H9 (cell line): ENCODE measurements around the gene COPS8. TPM values are rescaled to one million over a fixed set of nuclear protein-coding genes. Genes with fewer than 3 reads are reported as not detected.

Experiments
- DNase-seq: peaks from one replicate; pipeline ENCODE4 v3.0.0-alpha.2; 2017
- H2AFZ ChIP-seq: one replicate; pipeline ENCODE4 v1.6.1; 2013; ENCODE audit warnings: mild to moderate bottlenecking, low read length, control low read depth, moderate library complexity
- H2AK5ac ChIP-seq: 2 replicates; pipeline ENCODE4 v1.6.1; 2013; ENCODE audit warnings: low read length, control low read depth, mixed read lengths; ENCODE audit not compliant: insufficient read length
- H2BK120ac ChIP-seq: one replicate; pipeline ENCODE4 v1.6.1; 2013; ENCODE audit warnings: low read depth, mild to moderate bottlenecking, low read length, control low read depth, inconsistent platforms; ENCODE audit not compliant: poor library complexity, severe bottlenecking
- H2BK12ac ChIP-seq: 2 replicates; pipeline ENCODE4 v1.6.1; 2013; ENCODE audit warnings: low read length, control low read depth, mixed read lengths, low read depth; ENCODE audit not compliant: insufficient read length
- H2BK15ac ChIP-seq: 2 replicates; pipeline ENCODE4 v1.6.1; 2013; ENCODE audit warnings: low read depth, low read length, control low read depth
- H2BK20ac ChIP-seq: one replicate; pipeline ENCODE4 v1.6.1; 2013; ENCODE audit warnings: low read depth, mild to moderate bottlenecking, low read length, control low read depth, inconsistent platforms; ENCODE audit not compliant: poor library complexity, severe bottlenecking
- H2BK5ac ChIP-seq: 2 replicates; pipeline ENCODE4 v1.6.1; 2013; ENCODE audit warnings: low read length, control low read depth, mixed read lengths; ENCODE audit not compliant: insufficient read length
- H3K14ac ChIP-seq: 2 replicates; pipeline ENCODE4 v1.6.1; 2013; ENCODE audit warnings: low read length, control low read depth; ENCODE audit not compliant: insufficient read depth
- H3K18ac ChIP-seq: 2 replicates; pipeline ENCODE4 v1.6.1; 2013; ENCODE audit warnings: low read depth, mild to moderate bottlenecking, mixed read lengths, low read length, control low read depth; ENCODE audit not compliant: insufficient read length
- H3K23ac ChIP-seq: 2 replicates; pipeline ENCODE4 v1.6.1; 2013; ENCODE audit warnings: low read length, control low read depth, mixed read lengths, low read depth; ENCODE audit not compliant: insufficient read length
- H3K23me2 ChIP-seq: 2 replicates; pipeline ENCODE4 v1.6.1; 2013; ENCODE audit warnings: low read depth, mild to moderate bottlenecking, mixed read lengths, low read length, control low read depth; ENCODE audit not compliant: insufficient read length, poor library complexity, severe bottlenecking
- H3K27ac ChIP-seq: 2 replicates; pipeline ENCODE4 v1.5.1; 2013; ENCODE audit warnings: low read length, control low read depth, mixed read lengths, low read depth; ENCODE audit not compliant: insufficient read length
- H3K27me3 ChIP-seq: 2 replicates; pipeline ENCODE4 v1.6.1; 2013; ENCODE audit warnings: low read length, control low read depth, inconsistent platforms; ENCODE audit not compliant: insufficient read depth
- H3K4ac ChIP-seq: 2 replicates; pipeline ENCODE4 v1.6.1; 2013; ENCODE audit warnings: low read depth, mild to moderate bottlenecking, control low read depth, inconsistent platforms, low read length, moderate library complexity
- H3K4me1 ChIP-seq: 2 replicates; pipeline ENCODE4 v1.6.1; 2013; ENCODE audit warnings: low read length, control low read depth, inconsistent platforms; ENCODE audit not compliant: insufficient read depth
- H3K4me2 ChIP-seq: 2 replicates; pipeline ENCODE4 v1.6.1; 2013; ENCODE audit warnings: low read length, control low read depth, mixed read lengths; ENCODE audit not compliant: insufficient read length, insufficient read depth
- H3K56ac ChIP-seq: 2 replicates; pipeline ENCODE4 v1.6.1; 2013; ENCODE audit warnings: low read depth, mild to moderate bottlenecking, mixed read lengths, low read length, control low read depth; ENCODE audit not compliant: insufficient read length
- H3K79me1 ChIP-seq: 2 replicates; pipeline ENCODE4 v1.6.1; 2013; ENCODE audit warnings: low read depth, mild to moderate bottlenecking, moderate library complexity, low read length, control low read depth, inconsistent platforms; ENCODE audit not compliant: insufficient read depth, poor library complexity, severe bottlenecking
- H3K79me2 ChIP-seq: 2 replicates; pipeline ENCODE4 v1.6.1; 2013; ENCODE audit warnings: low read length, control low read depth, inconsistent platforms; ENCODE audit not compliant: insufficient read depth
- H3K9ac ChIP-seq: 2 replicates; pipeline ENCODE4 v1.6.1; 2013; ENCODE audit warnings: low read length, control low read depth, mixed read lengths; ENCODE audit not compliant: insufficient read length; ENCODE audit errors: extremely low read depth
- H3K9me3 ChIP-seq: one replicate; pipeline ENCODE4 v1.6.1; 2013; ENCODE audit warnings: low read depth, low read length, inconsistent platforms; ENCODE audit not compliant: control insufficient read depth
- H3T11ph ChIP-seq: one replicate; pipeline ENCODE4 v1.6.1; 2013; ENCODE audit warnings: mild to moderate bottlenecking, low read length, control low read depth, inconsistent platforms
- H4K20me1 ChIP-seq: one replicate; pipeline ENCODE4 v1.6.1; 2013; ENCODE audit not compliant: control insufficient read depth, insufficient read length, insufficient read depth
- H4K5ac ChIP-seq: 2 replicates; pipeline ENCODE4 v1.6.1; 2013; ENCODE audit warnings: low read depth, mild to moderate bottlenecking, mixed read lengths, low read length, control low read depth; ENCODE audit not compliant: insufficient read length
- H4K8ac ChIP-seq: replicated peaks from 2 replicates; pipeline ENCODE4 v1.6.1; 2013; ENCODE audit warnings: low read length, control low read depth, mixed read lengths, low read depth; ENCODE audit not compliant: insufficient read length
- H4K91ac ChIP-seq: 2 replicates; pipeline ENCODE4 v1.6.1; 2013; ENCODE audit warnings: low read depth, mild to moderate bottlenecking, moderate library complexity, mixed read lengths, low read length, control low read depth; ENCODE audit not compliant: insufficient read length
- H3K27ac Mint-ChIP-seq, 3 experiments: 2 replicates in 2 of 3; 3 replicates in 1 of 3; pipeline ENCODE4 v1.8.0; 2020 to 2021; ENCODE audit warnings: mixed read lengths in 3 of 3, mild to moderate bottlenecking in 1 of 3, moderate library complexity in 1 of 3
- H3K27me3 Mint-ChIP-seq: 2 replicates; pipeline ENCODE4 v1.8.0; 2021; ENCODE audit warnings: low read depth, mild to moderate bottlenecking, moderate library complexity, mixed read lengths
- H3K36me3 Mint-ChIP-seq, 3 experiments: 2 replicates in 2 of 3; 3 replicates in 1 of 3; pipeline ENCODE4 v1.8.0; 2020 to 2021; ENCODE audit warnings: low read depth in 3 of 3, mixed read lengths in 3 of 3; ENCODE audit not compliant: insufficient read depth in 1 of 3
- H3K4me1 Mint-ChIP-seq, 2 experiments: 2 replicates each; pipeline ENCODE4 v1.8.0; 2020; ENCODE audit warnings: mixed read lengths in 2 of 2
- H3K4me3 Mint-ChIP-seq, 2 experiments: 2 replicates in 1 of 2; 3 replicates in 1 of 2; pipeline ENCODE4 v1.8.0; 2020 to 2021; ENCODE audit warnings: mild to moderate bottlenecking in 2 of 2, mixed read lengths in 2 of 2, moderate library complexity in 1 of 2
- H3K9me3 Mint-ChIP-seq, 2 experiments: 2 replicates in 1 of 2; 3 replicates in 1 of 2; pipeline ENCODE4 v1.8.0; 2020; ENCODE audit warnings: mild to moderate bottlenecking in 2 of 2, mixed read lengths in 2 of 2, moderate library complexity in 1 of 2
- WGBS: extraction: QIAGEN DNeasy Blood & Tissue Kit; methylation state at CpG from one replicate; pipeline ENCODE4 v1.1.7; 2013; ENCODE audit warnings: missing lambda C conversion rate, low lambda C conversion rate, mixed read lengths; ENCODE audit not compliant: insufficient read length; ENCODE audit errors: extremely low coverage; 5-methylcytosine and 5-hydroxymethylcytosine counted together
- total RNA-seq: library from RNA; stranded (reverse); gene quantifications from 2 replicates; pipeline ENCODE4 v1.2.1, GENCODE V29; 2021
- TF ChIP-seq, protein P1 (sequence below): fragments of 200-600 bp; sonication (generic); conservative IDR thresholded peaks from 3 replicates; pipeline ENCODE4 v1.8.0; 2021; ENCODE audit warnings: antibody characterized with exemption, mild to moderate bottlenecking

COPS8 gene
- total RNA-seq, 1 experiment from 2014 or later = 65.2 TPM

DNA sequence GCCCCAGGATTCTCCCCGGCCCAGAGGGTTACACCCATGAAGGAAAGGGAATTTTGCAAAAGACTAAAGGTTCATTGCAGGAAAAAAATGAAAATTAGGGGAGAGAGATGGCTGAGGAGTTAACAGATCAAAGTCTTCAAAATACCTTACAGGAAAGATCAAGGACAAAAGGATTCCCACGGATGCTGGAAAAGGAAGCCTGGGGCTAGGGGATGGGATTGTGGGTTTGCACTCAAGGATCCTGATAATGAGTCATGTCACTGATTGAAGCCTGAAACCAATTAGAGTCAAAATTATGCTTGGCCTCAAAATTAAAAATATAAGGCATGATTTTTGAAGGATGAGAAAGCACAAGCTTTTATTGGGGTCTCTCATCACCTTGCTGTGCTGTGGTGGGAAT lies 32.6 kb upstream of the COPS8 start:
- H3K27me3 Mint-ChIP-seq = peaks cover 2% of the 10 kb centered on the region; the same call in 1 of the 2 replicates
- Histone ChIP-seq H3K14ac (no peak overlapping the region), H4K8ac (no peak overlapping the region), H3K18ac (no peak overlapping the region), H3K23me2 (no peaks in the 10 kb centered on the region), H2BK15ac (no peak overlapping the region), H3K79me2 (no peaks in the 10 kb centered on the region), H3K56ac (no peak overlapping the region), H3K79me1 (no peaks in the 10 kb centered on the region), H4K91ac (no peak overlapping the region), H2AK5ac (no peak overlapping the region), H3T11ph (no peak overlapping the region), H3K9ac (no peak overlapping the region), H3K27ac (no peak overlapping the region), H4K20me1 (no peaks in the 10 kb centered on the region), H3K4me2 (no peak overlapping the region), H2BK5ac (no peak overlapping the region), H2AFZ (no peak overlapping the region), H4K5ac (no peak overlapping the region), H3K27me3 (no peaks in the 10 kb centered on the region), H3K9me3 (no peaks in the 10 kb centered on the region), H3K23ac (no peak overlapping the region), H3K4me1 (no peaks in the 10 kb centered on the region; the same call in 1 of the 2 replicates), H2BK120ac (no peak overlapping the region), H3K4ac (no peak overlapping the region), H2BK20ac (no peak overlapping the region), H2BK12ac (no peak overlapping the region)
- H3K9me3 Mint-ChIP-seq = peaks cover 19 to 22% of the 10 kb centered on the region in 2 experiments
- H3K27ac Mint-ChIP-seq = no peak overlapping the region
- no peak overlapping the region for H3K4me3 Mint-ChIP-seq
- WGBS = no CpG with 5 or more reads among the region's 2 CpGs
- H3K4me1 Mint-ChIP-seq = peaks cover 3 to 8% of the 10 kb centered on the region in 2 experiments; a peak in 3 of 4 replicates
- no peak for DNase-seq
- TF ChIP-seq, protein P1, sequence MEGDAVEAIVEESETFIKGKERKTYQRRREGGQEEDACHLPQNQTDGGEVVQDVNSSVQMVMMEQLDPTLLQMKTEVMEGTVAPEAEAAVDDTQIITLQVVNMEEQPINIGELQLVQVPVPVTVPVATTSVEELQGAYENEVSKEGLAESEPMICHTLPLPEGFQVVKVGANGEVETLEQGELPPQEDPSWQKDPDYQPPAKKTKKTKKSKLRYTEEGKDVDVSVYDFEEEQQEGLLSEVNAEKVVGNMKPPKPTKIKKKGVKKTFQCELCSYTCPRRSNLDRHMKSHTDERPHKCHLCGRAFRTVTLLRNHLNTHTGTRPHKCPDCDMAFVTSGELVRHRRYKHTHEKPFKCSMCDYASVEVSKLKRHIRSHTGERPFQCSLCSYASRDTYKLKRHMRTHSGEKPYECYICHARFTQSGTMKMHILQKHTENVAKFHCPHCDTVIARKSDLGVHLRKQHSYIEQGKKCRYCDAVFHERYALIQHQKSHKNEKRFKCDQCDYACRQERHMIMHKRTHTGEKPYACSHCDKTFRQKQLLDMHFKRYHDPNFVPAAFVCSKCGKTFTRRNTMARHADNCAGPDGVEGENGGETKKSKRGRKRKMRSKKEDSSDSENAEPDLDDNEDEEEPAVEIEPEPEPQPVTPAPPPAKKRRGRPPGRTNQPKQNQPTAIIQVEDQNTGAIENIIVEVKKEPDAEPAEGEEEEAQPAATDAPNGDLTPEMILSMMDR = no peak
- H3K36me3 Mint-ChIP-seq = peaks cover 3 to 22% (median 6%) of the 10 kb centered on the region in 3 experiments; a peak in 6 of 7 replicates
